Testis (tissue), 3 donors: ENCODE data around the gene WFIKKN2. TPM values are rescaled to one million over a fixed set of nuclear protein-coding genes. Genes with fewer than 3 reads are reported as not detected.
"Not testable (repeated sequence)": the region's sequence is repeated elsewhere in the genome, so short reads cannot be mapped to it uniquely, and the experiment has no call there.

Experiments
- DNase-seq: peaks from one replicate; pipeline ENCODE4 v3.0.0-alpha.2; 2019
- H3K27ac ChIP-seq, 2 donors: fragments of 200-600 bp; sonication (generic); one replicate each; pipeline ENCODE4 v1.5.1; 2019
- H3K27me3 ChIP-seq: fragments of 200-600 bp; sonication (generic); one replicate; pipeline ENCODE4 v1.5.1; 2019
- H3K36me3 ChIP-seq: fragments of 200-600 bp; sonication (generic); one replicate; pipeline ENCODE4 v1.5.1; 2017; ENCODE audit warnings: low read depth; ENCODE audit errors: missing control alignments
- H3K4me1 ChIP-seq: fragments of 200-600 bp; sonication (generic); one replicate; pipeline ENCODE4 v1.5.1; 2019
- H3K4me3 ChIP-seq, 2 donors: fragments of 200-600 bp; sonication (generic); one replicate each; pipeline ENCODE4 v1.5.1; 2017 to 2019
- H3K9me3 ChIP-seq: fragments of 200-600 bp; sonication (generic); one replicate; pipeline ENCODE4 v1.5.1; 2017
- CTCF ChIP-seq, 3 experiments: fragments of 450-650 bp in 2 of 3; fragments of 200-600 bp in 1 of 3; sonication (generic) in 1 of 3; IDR thresholded peaks; one replicate each; pipeline ENCODE4 v1.5.1; 2016 to 2019; ENCODE audit warnings: antibody characterized with exemption in 3 of 3, mild to moderate bottlenecking in 2 of 3, moderate library complexity in 1 of 3
- POLR2A ChIP-seq: fragments of 450-650 bp; IDR thresholded peaks from one replicate; pipeline ENCODE4 v1.6.1; 2017; ENCODE audit warnings: antibody characterized with exemption, mild to moderate bottlenecking, moderate library complexity
- WGBS, 2 donors: methylation state at CpG; one replicate each; pipeline ENCODE4 v1.1.5; 2018; 5-methylcytosine and 5-hydroxymethylcytosine counted together
- intact Hi-C: fragments of 100-400 bp; cut with DNase I; formaldehyde crosslinking; loops from one replicate; pipeline ENCODE4 v1.15.1; 2023; ENCODE audit warnings: low total_unique reads
- polyA plus RNA-seq: library from polyadenylated mRNA; stranded (reverse); fragments of 350-450 nt; fragmentation: Illumina TruSeq; extraction: RNeasy Lipid Tissue Mini Kit (QIAGEN cat#74804); gene quantifications from one replicate; pipeline ENCODE4 v1.2.3, GENCODE V29; 2014; ENCODE audit warnings: low read depth, low replicate concordance; ENCODE audit not compliant: insufficient read depth
- total RNA-seq, 2 donors: library from RNA; depleted of rRNA; stranded (reverse); fragments of >200 nt; gene quantifications; one replicate each; pipeline ENCODE4 v1.2.3, GENCODE V29; 2016

WFIKKN2 gene
- total and polyA plus RNA-seq, 3 donors from 2014 or later, result 3.7 to 7.3 (median 6.8) TPM

GRCh38 chr17:50853781-50854180 is 18.4 kb downstream of the WFIKKN2 start:
- intact Hi-C loops, result no loop called here

GRCh38 chr17:50855708-50856330 is 20.4 kb downstream of the WFIKKN2 start:
- intact Hi-C loops, result no loop called here
- no peaks in the 10 kb centered on the region for H3K36me3 ChIP-seq
- H3K27ac ChIP-seq, result no peak overlapping the region
- no peak overlapping the region for H3K4me3 ChIP-seq
- no peaks in the 10 kb centered on the region for H3K27me3 ChIP-seq
- DNase-seq, result no peak
- WGBS, 2 donors, result 88 to 95% methylated on average over 6 of the region's 6 CpGs
- TF ChIP-seq CTCF (IDR thresholded peaks at IDR 0.05) (no peak), POLR2A (no peak)
- no peaks in the 10 kb centered on the region for H3K9me3 ChIP-seq
- H3K4me1 ChIP-seq, result no peaks in the 10 kb centered on the region

More at GRCh38 chr17:50853781-50854180, 18.4 kb downstream of the WFIKKN2 start:
- Histone ChIP-seq H3K9me3 (no peaks in the 10 kb centered on the region), H3K4me1 (no peaks in the 10 kb centered on the region), H3K27me3 (no peaks in the 10 kb centered on the region), H3K27ac (no peak overlapping the region), H3K4me3 (no peak overlapping the region), H3K36me3 (no peaks in the 10 kb centered on the region)
- DNase-seq, result no peak
- WGBS, 2 donors, result 94 to 95% methylated on average over 6 of the region's 6 CpGs
- no peak for TF ChIP-seq POLR2A
- TF ChIP-seq CTCF (IDR thresholded peaks at IDR 0.05), result no peak

GRCh38 chr17:50856431-50856830 is 21.0 kb downstream of the WFIKKN2 start:
- Histone ChIP-seq H3K9me3 (no peaks in the 10 kb centered on the region), H3K4me1 (peaks cover 2% of the 10 kb centered on the region), H3K36me3 (no peaks in the 10 kb centered on the region), H3K27ac (no peak overlapping the region), H3K4me3 (no peak overlapping the region), H3K27me3 (no peaks in the 10 kb centered on the region)
- TF ChIP-seq POLR2A, result no peak
- no peak for TF ChIP-seq CTCF (IDR thresholded peaks at IDR 0.05)
- DNase-seq, result no peak
- 95 to 96% methylated on average over 2 of the region's 2 CpGs for WGBS, 2 donors
- intact Hi-C loops, result no loop called here

GRCh38 chr17:50858486-50859225 is 23.3 kb downstream of the WFIKKN2 start:
- peaks cover 7% of the 10 kb centered on the region for H3K4me1 ChIP-seq
- H3K4me3 ChIP-seq, result no peak overlapping the region
- H3K27ac ChIP-seq, result no peak overlapping the region
- no peak for TF ChIP-seq CTCF (IDR thresholded peaks at IDR 0.05)
- TF ChIP-seq POLR2A, result no peak
- H3K36me3 ChIP-seq, result no peaks in the 10 kb centered on the region
- 94% methylated on average over 12 of the region's 12 CpGs for WGBS, 2 donors
- no peaks in the 10 kb centered on the region for H3K27me3 ChIP-seq
- no peak for DNase-seq
- no peaks in the 10 kb centered on the region for H3K9me3 ChIP-seq
- intact Hi-C loops, result no loop called here

GRCh38 chr17:50859727-50860126 is 24.3 kb downstream of the WFIKKN2 start:
- H3K9me3 ChIP-seq, intact Hi-C loops, DNase-seq, H3K36me3 ChIP-seq, H3K4me3 ChIP-seq, H3K27ac ChIP-seq, H3K27me3 ChIP-seq, H3K4me1 ChIP-seq: not testable (repeated sequence)
- 92 to 95% methylated on average over 15 of the region's 15 CpGs for WGBS, 2 donors
